GM13976 (cell line): ENCODE results near the gene ASAP2.

Experiments
- DNase-seq: peaks from one replicate; pipeline ENCODE4 v3.0.0; 2012; ENCODE audit warnings: low spot score
- CTCF ChIP-seq: IDR thresholded peaks from 2 replicates; pipeline ENCODE4 v1.5.1; 2012; ENCODE audit warnings: borderline replicate concordance, mild to moderate bottlenecking; ENCODE audit not compliant: insufficient read depth; ENCODE audit errors: extremely low read depth, missing control alignments, control extremely low read depth
- in situ Hi-C: fragments of 300-500 bp; cut with MboI; formaldehyde crosslinking; loops from one replicate; pipeline ENCODE4 v1.12.0; 2022; ENCODE audit warnings: low sequenced_read_pairs, mixed read lengths, inconsistent platforms; ENCODE audit not compliant: unreplicated experiment

Gene ASAP2

GRCh38 chr2:9230881-9231280, 24.3 kb downstream of the ASAP2 start:
- no peak for TF ChIP-seq CTCF
- in situ Hi-C loops, result no loop called here
- DNase-seq, result no peak

GRCh38 chr2:9231291-9232165, 24.9 kb downstream of the ASAP2 start:
- no peak for DNase-seq
- no peak for TF ChIP-seq CTCF
- in situ Hi-C loops, result no loop called here

GRCh38 chr2:9232166-9232479, 25.5 kb downstream of the ASAP2 start:
- no peak for DNase-seq
- TF ChIP-seq CTCF, result no peak
- in situ Hi-C loops, result no loop called here

DNA sequence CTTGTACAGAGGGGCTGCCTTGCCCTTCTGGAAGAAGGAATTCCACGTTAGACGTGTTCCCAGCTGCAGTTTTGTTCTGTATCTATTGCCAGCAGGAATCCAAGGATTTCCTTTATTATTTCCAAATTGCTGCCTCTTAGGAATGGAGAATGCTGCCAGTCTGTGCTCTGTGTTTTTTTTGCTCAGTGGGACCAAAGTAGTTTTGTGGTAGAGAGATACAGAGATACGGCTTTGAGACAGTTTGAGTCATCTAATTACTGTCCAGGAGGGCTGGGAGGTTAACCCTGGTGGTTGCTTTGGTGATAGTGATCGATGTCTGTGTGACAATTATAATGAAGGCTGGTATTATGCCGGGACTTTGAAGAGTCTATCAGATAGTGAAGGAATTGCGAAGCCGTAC, 26.3 kb downstream of the ASAP2 start:
- TF ChIP-seq CTCF, result no peak
- no peak for DNase-seq
- in situ Hi-C loops, result no loop called here

DNA sequence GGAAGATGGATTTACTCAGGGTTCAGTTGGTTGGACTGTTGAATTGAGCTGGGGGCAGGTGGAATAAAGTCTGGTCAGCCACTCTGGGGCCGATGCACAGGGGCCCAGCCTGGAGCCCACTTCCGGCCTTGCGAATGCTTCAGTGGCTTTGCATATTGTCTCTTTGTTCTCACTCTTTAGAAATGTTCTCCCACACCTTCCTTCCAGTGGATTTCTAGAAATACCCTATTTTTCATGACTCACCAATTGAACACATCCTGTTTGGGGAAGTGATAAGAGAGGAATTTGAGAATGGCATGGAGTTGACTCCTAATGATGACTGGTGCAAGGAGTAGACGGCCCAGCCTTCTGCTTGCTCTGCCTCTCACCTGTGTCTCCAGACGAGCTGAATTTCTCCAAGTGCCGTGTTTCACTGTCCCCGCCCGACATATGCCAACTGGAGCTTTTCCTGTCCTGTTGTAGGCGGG, 28.1 kb downstream of the ASAP2 start:
- no peak for TF ChIP-seq CTCF
- in situ Hi-C loops, result no loop called here
- DNase-seq, result no peak

DNA sequence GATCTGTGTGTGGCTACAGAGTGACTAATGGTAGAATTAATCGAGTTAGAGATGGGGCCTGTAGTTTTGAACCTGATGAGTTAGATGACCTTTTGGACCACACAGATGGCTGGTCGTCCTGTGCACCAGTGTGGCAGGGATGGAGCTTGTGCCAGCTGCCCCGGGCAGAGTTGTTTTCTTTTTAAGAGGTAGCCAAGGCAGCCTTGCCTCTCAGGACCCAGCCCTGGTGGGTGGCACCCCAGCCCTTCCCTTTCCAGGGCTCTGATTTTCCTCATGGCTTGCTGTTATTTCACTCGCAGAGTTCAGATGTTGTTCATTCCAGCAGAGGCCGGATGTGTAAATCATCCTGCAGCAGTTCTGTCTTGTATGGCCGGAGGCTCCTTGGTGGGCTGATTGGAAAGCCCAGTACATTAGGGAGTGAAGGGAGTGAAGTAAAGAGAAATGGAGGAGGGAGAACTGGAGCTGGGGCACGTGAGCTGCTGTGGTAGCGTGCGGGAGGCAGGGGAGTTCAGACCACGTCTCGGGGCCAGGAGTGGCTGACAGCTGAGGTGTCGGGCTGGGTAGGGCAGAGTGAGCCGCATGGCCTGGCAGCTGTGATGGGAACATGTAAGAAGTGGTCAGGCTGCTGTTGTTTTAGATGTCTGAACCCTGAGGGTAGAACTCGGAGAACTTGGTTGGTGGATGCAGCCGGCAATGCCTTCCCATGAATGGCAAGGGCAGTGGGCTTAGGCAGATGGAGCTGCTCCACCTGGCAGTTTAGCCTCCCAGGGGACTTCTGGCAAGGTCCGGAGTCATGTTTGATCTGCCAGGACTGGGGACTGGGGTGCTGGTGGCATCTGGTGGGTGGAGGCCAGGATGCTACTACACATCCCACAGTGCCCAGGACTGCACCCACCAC, 28.8 kb downstream of the ASAP2 start:
- DNase-seq, result no peak
- in situ Hi-C loops, result no loop called here
- TF ChIP-seq CTCF, result no peak
